ENCODE data around the gene OTUD4.
"Not testable (repeated sequence)": the region's sequence is repeated elsewhere in the genome, so short reads cannot be mapped to it uniquely, and the experiment has no call there.

Gene OTUD4

GRCh38 chr4:145177906-145178538, 2.4 kb downstream of the OTUD4 start:
- peak; percentile 92 for DNase-seq

- DNase-seq: no peak
These were observed 2.9 kb downstream of the OTUD4 start for GRCh38 chr4:145177511-145177905.

GRCh38 chr4:145176641-145177432, 3.6 kb downstream of the OTUD4 start:
- no peak for DNase-seq

GRCh38 chr4:145171911-145172310, 8.5 kb downstream of the OTUD4 start:
- no peak for DNase-seq

- no peak for DNase-seq
These were observed 10.2 kb downstream of the OTUD4 start for GRCh38 chr4:145170223-145170622.

GRCh38 chr4:145168581-145169187, 11.7 kb downstream of the OTUD4 start:
- DNase-seq: no peak

GRCh38 chr4:145167887-145168286, 12.5 kb downstream of the OTUD4 start:
- no peak for DNase-seq

- DNase-seq: no peak
These were observed 18.8 kb downstream of the OTUD4 start for GRCh38 chr4:145161549-145161948.

- DNase-seq: no peak
These were observed 23.4 kb downstream of the OTUD4 start for GRCh38 chr4:145156986-145157385.

GRCh38 chr4:145155268-145155870, 25.0 kb downstream of the OTUD4 start:
- DNase-seq: no peak

- peak; percentile 23 for DNase-seq
These were observed 25.8 kb downstream of the OTUD4 start for GRCh38 chr4:145154573-145154972.

- DNase-seq: no peak
These were observed 26.5 kb downstream of the OTUD4 start for GRCh38 chr4:145153904-145154298.

- no peak for DNase-seq
These were observed 27.0 kb downstream of the OTUD4 start for GRCh38 chr4:145153181-145153903.

- DNase-seq: no peak
These were observed 31.4 kb downstream of the OTUD4 start for GRCh38 chr4:145148980-145149379.

- DNase-seq: not testable (repeated sequence)
These were observed 44.2 kb downstream of the OTUD4 start for GRCh38 chr4:145136219-145136618.

- peak; percentile 5 for DNase-seq
These were observed 47.8 kb downstream of the OTUD4 start for GRCh38 chr4:145132511-145133098.

GRCh38 chr4:145131848-145132247, 48.5 kb downstream of the OTUD4 start:
- DNase-seq: no peak

- DNase-seq: no peak
These were observed 49.5 kb downstream of the OTUD4 start for GRCh38 chr4:145130788-145131399.

- DNase-seq: no peak
These were observed 50.3 kb downstream of the OTUD4 start for GRCh38 chr4:145130130-145130529.

- DNase-seq: no peak
These were observed 55.0 kb downstream of the OTUD4 start for GRCh38 chr4:145125396-145125795.

GRCh38 chr4:145108128-145108527, 72.3 kb downstream of the OTUD4 start:
- no peak for DNase-seq

- no peak for DNase-seq
These were observed 73.3 kb downstream of the OTUD4 start for GRCh38 chr4:145107126-145107525.

Data from inflammatory macrophage treated with lipopolysaccharide for 4 hours (primary cell).